Neural progenitor cell (in vitro differentiated cells): Measurements from ENCODE around the gene ERC2. TPM values are rescaled to one million over a fixed set of nuclear protein-coding genes. Genes with fewer than 3 reads are reported as not detected.
A peak's percentile ranks its signal among the peaks of the same experiment; 100 is the strongest.

Experiments
- DNase-seq: peaks from one replicate; pipeline ENCODE4 v3.0.0-alpha.2; 2016; ENCODE audit warnings: low spot score
- H2AFZ ChIP-seq: fragments of 200-600 bp; sonication (generic); replicated peaks from 2 replicates; pipeline ENCODE4 v1.6.1; 2016; ENCODE audit warnings: antibody characterized with exemption
- H3F3A ChIP-seq: fragments of 200-600 bp; sonication (generic); 2 replicates; pipeline ENCODE4 v1.6.1; 2016; ENCODE audit warnings: antibody characterized with exemption, low read depth
- H3K27ac ChIP-seq: fragments of 200-600 bp; sonication (generic); 2 replicates; pipeline ENCODE4 v1.5.1; 2016; ENCODE audit warnings: mild to moderate bottlenecking
- H3K27me3 ChIP-seq: fragments of 200-600 bp; sonication (generic); 2 replicates; pipeline ENCODE4 v1.6.1; 2016; ENCODE audit warnings: mild to moderate bottlenecking, moderate library complexity
- H3K36me3 ChIP-seq: fragments of 200-600 bp; sonication (generic); 2 replicates; pipeline ENCODE4 v1.5.1; 2016
- H3K4me1 ChIP-seq: fragments of 200-600 bp; sonication (generic); 2 replicates; pipeline ENCODE4 v1.6.1; 2016; ENCODE audit warnings: mixed run types
- H3K4me2 ChIP-seq: fragments of 200-600 bp; sonication (generic); 2 replicates; pipeline ENCODE4 v1.6.1; 2016
- H3K4me3 ChIP-seq: fragments of 200-600 bp; sonication (generic); 2 replicates; pipeline ENCODE4 v1.5.1; 2016
- H3K79me2 ChIP-seq: fragments of 200-600 bp; sonication (generic); 2 replicates; pipeline ENCODE4 v1.6.1; 2016; ENCODE audit warnings: low read depth
- H3K9ac ChIP-seq: fragments of 200-600 bp; sonication (generic); 2 replicates; pipeline ENCODE4 v1.6.1; 2016
- H3K9me3 ChIP-seq: fragments of 200-600 bp; sonication (generic); 2 replicates; pipeline ENCODE4 v1.5.1; 2016; ENCODE audit warnings: low read depth
- H4K20me1 ChIP-seq: fragments of 200-600 bp; sonication (generic); 2 replicates; pipeline ENCODE4 v1.6.1; 2016; ENCODE audit warnings: low read depth
- H3K27ac Mint-ChIP-seq: 3 replicates; pipeline ENCODE4 v1.8.0; 2021; ENCODE audit warnings: mixed read lengths
- H3K27me3 Mint-ChIP-seq: 2 replicates; pipeline ENCODE4 v1.8.0; 2022; ENCODE audit warnings: low read depth, mild to moderate bottlenecking, inconsistent platforms, moderate library complexity, mixed read lengths; ENCODE audit not compliant: insufficient read depth
- H3K36me3 Mint-ChIP-seq: 3 replicates; pipeline ENCODE4 v1.8.0; 2021; ENCODE audit warnings: mixed read lengths
- H3K4me1 Mint-ChIP-seq: 3 replicates; pipeline ENCODE4 v1.8.0; 2021; ENCODE audit warnings: mixed read lengths
- H3K4me3 Mint-ChIP-seq: 3 replicates; pipeline ENCODE4 v1.8.0; 2021; ENCODE audit warnings: mild to moderate bottlenecking, moderate library complexity, mixed read lengths
- H3K9me3 Mint-ChIP-seq: 3 replicates; pipeline ENCODE4 v1.8.0; 2020; ENCODE audit warnings: mixed read lengths
- CTCF ChIP-seq: fragments of 200-600 bp; sonication (generic); IDR thresholded peaks from 2 replicates; pipeline ENCODE4 v1.5.1; 2017; ENCODE audit warnings: antibody characterized with exemption, mild to moderate bottlenecking
- EZH2 ChIP-seq: fragments of 200-600 bp; sonication (generic); IDR thresholded peaks from 2 replicates; pipeline ENCODE4 v1.6.1; 2017; ENCODE audit warnings: antibody characterized with exemption, mild to moderate bottlenecking, moderate library complexity
- EZH2phosphoT487 ChIP-seq: fragments of 200-600 bp; sonication (generic); IDR thresholded peaks from 2 replicates; pipeline ENCODE4 v1.6.1; 2017; ENCODE audit warnings: antibody characterized with exemption
- total RNA-seq: library from RNA; depleted of rRNA; stranded (reverse); fragments of >200 nt; gene quantifications from 2 replicates; pipeline ENCODE4 v1.2.3, GENCODE V29; 2015; ENCODE audit warnings: low replicate concordance

Gene ERC2
- total RNA-seq, 1 donor from 2014 or later = 24.8 TPM

GRCh38 chr3:56324473-56324872, 143.8 kb downstream of the ERC2 start:
- H3K4me2 ChIP-seq = peak overlapping the region; percentile 12
- Mint-ChIP-seq H3K4me1 (peaks cover 54% of the 10 kb centered on the region), H3K4me3 (no peak overlapping the region), H3K27ac (peak overlapping the region; percentile 18), H3K36me3 (peaks cover 4% of the 10 kb centered on the region), H3K27me3 (peaks cover 8% of the 10 kb centered on the region), H3K9me3 (no peaks in the 10 kb centered on the region)
- no peak overlapping the region for H3K27ac ChIP-seq
- no peaks in the 10 kb centered on the region for H3K79me2 ChIP-seq
- no peak overlapping the region for H2AFZ ChIP-seq
- H3K36me3 ChIP-seq = no peaks in the 10 kb centered on the region
- no peak for DNase-seq
- H3K4me1 ChIP-seq = peaks cover 26% of the 10 kb centered on the region
- no peaks in the 10 kb centered on the region for H3K27me3 ChIP-seq
- H3F3A ChIP-seq = peaks cover 6% of the 10 kb centered on the region
- no peaks in the 10 kb centered on the region for H3K9me3 ChIP-seq
- TF ChIP-seq CTCF (no peak), EZH2 (no peak), EZH2phosphoT487 (no peak)
- H4K20me1 ChIP-seq = peaks cover 15% of the 10 kb centered on the region
- no peak overlapping the region for H3K4me3 ChIP-seq
- no peak overlapping the region for H3K9ac ChIP-seq

- H3K79me2 ChIP-seq = no peaks in the 10 kb centered on the region
Measured at GRCh38 chr3:56323986-56324420, 144.3 kb downstream of the ERC2 start.

GRCh38 chr3:56322862-56323261, 145.4 kb downstream of the ERC2 start:
- peaks cover 8% of the 10 kb centered on the region for H3K27me3 Mint-ChIP-seq
- Histone ChIP-seq H3K4me2 (no peak overlapping the region), H3K9ac (no peak overlapping the region), H3K4me3 (no peak overlapping the region), H3K27ac (no peak overlapping the region), H3K4me1 (peaks cover 26% of the 10 kb centered on the region), H3K27me3 (no peaks in the 10 kb centered on the region), H3K9me3 (no peaks in the 10 kb centered on the region), H4K20me1 (peaks cover 10% of the 10 kb centered on the region), H2AFZ (no peak overlapping the region), H3K36me3 (no peaks in the 10 kb centered on the region), H3F3A (peaks cover 6% of the 10 kb centered on the region), H3K79me2 (no peaks in the 10 kb centered on the region)
- H3K4me1 Mint-ChIP-seq = peaks cover 60% of the 10 kb centered on the region
- peaks cover 4% of the 10 kb centered on the region for H3K36me3 Mint-ChIP-seq
- H3K4me3 Mint-ChIP-seq = no peak overlapping the region
- no peak for TF ChIP-seq CTCF
- no peak for TF ChIP-seq EZH2phosphoT487
- no peak for TF ChIP-seq EZH2
- peak overlapping the region; percentile 96 for H3K27ac Mint-ChIP-seq
- DNase-seq = no peak
- H3K9me3 Mint-ChIP-seq = no peaks in the 10 kb centered on the region

More at GRCh38 chr3:56323986-56324420, 144.3 kb downstream of the ERC2 start:
- Mint-ChIP-seq H3K27ac (peak overlapping the region; percentile 96), H3K4me3 (peak overlapping the region; percentile 68), H3K9me3 (no peaks in the 10 kb centered on the region), H3K36me3 (peaks cover 4% of the 10 kb centered on the region), H3K4me1 (peaks cover 58% of the 10 kb centered on the region), H3K27me3 (peaks cover 8% of the 10 kb centered on the region)
- H3K4me2 ChIP-seq = peak overlapping the region; percentile 12
- H3K27me3 ChIP-seq = no peaks in the 10 kb centered on the region
- peaks cover 6% of the 10 kb centered on the region for H3F3A ChIP-seq
- no peak overlapping the region for H3K4me3 ChIP-seq
- no peaks in the 10 kb centered on the region for H3K9me3 ChIP-seq
- H4K20me1 ChIP-seq = peaks cover 15% of the 10 kb centered on the region
- peaks cover 26% of the 10 kb centered on the region for H3K4me1 ChIP-seq
- peak; percentile 49 for DNase-seq
- H3K36me3 ChIP-seq = no peaks in the 10 kb centered on the region
- H2AFZ ChIP-seq = no peak overlapping the region
- no peak overlapping the region for H3K9ac ChIP-seq
- H3K27ac ChIP-seq = no peak overlapping the region
- no peak for TF ChIP-seq EZH2phosphoT487
- no peak for TF ChIP-seq EZH2
- TF ChIP-seq CTCF = no peak
